Measurements from ENCODE around the gene SIPA1L3.

The SIPA1L3 gene

DNA sequence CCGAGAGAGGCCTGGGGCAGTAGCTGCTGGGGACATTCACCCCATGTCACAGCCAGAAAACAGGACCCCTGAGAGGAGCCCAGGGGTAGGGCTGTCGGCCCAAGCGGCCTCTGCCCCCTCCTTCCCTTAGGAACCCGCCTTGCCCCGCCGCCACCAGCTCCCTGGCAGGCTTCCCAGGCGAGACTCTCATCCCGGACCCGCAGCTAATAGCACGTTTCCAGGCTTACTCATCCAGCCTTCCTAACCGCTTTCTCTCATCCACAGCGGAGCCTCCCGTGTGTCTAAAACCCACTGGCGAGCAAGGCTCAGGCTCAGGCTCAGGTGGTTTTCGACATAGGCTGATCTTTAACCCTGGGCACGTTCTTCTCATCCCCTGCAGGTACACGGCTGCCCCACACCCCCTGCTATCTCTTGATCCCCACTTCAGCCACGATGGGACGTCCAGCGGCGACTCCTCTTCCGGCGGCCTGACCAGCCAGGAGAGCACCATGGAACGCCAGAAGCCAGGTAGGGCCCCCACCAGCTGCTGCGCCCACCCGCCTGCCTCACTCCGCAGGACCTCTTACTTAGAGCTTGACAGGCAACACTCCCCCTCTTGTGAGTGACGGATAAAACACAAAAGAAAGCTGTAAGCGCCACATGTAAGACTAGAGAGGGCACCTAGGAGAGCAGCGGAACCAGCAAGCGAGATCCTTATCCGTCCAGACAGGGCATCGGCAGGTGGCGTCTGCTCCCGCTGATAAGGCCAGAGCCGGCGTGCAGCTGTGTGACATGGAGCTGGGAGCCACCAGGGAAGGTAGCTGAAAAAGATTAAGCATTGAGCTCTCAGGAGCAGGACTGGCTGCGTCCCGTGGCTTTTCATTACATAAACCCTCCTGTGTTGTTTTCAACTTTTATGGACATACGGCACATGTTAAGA is 245.7 kb downstream of the SIPA1L3 start:
- DNase-seq (ENCODE audit: low read depth): no peak

DNA sequence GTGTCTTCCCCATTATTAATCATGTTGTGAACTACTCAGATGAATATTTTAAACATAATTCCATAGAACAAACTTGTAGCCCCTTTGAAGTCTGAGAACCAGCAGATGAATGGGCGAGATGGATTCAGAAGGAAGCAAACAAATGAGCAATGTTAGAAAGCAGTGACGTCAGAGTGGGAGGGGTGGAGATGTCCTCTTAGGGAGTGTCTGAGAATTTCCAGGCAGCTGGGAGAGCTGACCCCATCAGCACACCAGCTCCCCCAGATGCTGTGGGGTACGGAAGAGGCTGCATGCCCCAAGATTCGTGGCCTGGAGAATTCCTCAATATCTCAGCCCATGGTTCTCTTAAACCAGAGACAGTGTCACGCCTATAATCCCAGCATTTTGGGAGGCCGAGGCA is 248.4 kb downstream of the SIPA1L3 start:
- DNase-seq (ENCODE audit: low read depth): no peak

DNA sequence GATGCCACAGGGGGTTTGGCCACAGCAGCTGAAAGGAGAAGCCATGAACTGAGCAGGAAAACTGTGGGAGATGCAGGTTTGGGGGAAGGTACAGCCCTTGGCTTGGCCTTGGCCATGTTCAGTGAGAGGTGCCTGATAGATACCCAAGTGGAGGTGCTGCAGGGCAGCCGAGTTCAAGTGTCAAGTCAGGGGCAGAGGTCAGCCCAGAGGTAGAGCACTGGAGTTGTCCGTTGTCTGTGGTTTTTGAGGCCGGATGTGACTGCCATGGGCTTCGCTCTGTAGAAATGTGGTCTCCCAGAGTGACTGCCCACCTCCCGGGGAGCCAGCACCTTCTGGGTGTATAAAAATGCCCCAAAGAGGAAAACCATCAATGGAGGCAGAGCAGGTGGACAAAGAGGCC is 251.7 kb downstream of the SIPA1L3 start:
- no peak for DNase-seq (ENCODE audit: low read depth)

DNA sequence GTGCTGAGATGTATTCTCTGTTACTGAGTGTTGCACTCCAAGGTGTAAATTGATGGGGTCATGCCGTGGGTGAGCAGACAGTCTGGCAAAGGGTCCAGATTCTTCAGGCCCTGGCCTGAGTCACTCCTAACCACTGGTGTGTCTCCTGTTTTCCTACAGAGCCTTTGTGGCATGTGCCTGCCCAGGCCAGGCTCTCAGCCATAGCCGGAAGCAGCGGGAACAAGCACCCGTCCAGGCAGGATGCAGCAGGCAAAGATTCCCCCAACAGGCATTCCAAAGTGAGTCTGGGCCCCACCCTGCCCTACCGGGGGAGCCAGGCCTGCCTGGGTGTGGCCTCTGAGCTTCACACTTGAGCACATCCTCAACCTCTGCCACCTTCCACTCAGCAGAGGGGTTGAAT is 255.1 kb downstream of the SIPA1L3 start:
- DNase-seq (ENCODE audit: low read depth): no peak

DNA sequence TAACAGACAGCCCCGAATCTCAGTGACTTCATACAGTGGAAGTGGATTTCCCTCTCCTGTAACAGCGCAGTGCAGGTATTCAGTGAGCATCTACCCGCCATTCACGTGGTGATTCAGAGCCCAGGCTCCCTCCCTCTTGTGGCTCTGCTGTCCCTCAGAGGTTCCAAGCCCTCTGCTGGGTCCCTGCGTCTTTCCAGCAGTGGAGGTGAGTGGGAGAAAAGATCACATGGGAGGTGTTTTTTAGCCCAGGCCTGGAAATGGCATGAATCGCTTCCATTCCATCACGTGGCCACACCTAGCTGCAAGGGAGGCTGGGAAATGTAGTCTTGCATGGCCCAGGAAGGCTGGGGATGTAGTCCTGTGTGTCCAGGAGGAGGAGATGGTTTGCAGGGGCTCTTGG is 255.6 kb downstream of the SIPA1L3 start:
- DNase-seq (ENCODE audit: low read depth): no peak

DNA sequence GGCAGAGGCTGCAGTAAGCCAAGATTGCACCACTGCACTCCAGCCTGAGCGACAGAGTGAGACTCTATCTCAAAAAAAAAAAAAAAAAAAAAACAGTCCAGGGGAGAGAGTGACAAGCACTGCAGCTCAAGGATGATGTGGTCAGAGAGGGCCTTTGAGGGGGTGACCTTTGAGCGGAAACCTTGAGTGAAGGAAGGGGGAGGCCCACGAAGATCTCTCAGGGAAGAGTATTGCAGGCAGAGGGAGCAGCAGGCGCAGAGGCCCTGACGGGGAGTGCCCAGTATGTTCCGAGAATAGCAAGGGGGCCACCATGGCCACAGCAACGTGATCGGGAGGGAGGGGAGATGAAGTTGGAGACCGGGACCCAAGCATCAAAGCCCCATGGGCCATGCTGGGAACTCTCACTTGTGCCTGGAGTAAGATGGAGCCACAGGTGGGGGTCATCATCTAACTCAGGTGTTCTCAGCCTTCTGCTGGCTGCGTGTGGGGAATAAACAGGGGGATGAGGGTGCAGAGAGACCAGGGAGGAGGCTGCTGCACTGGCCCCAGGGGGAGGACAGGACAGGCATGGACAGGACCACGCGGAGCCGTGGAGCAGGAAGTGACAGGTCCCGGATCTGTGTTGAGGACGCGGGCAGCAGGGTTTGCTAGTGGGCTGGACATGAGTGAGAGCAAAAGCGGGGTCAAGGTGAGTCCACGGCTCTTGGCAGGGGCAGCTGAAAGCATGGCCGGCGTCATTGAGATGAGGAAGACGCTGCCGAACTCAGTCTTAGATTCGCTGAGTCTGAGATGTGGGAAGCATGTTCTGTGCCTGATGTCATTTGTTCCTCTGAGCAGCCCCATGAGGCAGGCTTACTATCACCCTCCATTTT is 256.6 kb downstream of the SIPA1L3 start:
- no peak for DNase-seq (ENCODE audit: low read depth)

DNA sequence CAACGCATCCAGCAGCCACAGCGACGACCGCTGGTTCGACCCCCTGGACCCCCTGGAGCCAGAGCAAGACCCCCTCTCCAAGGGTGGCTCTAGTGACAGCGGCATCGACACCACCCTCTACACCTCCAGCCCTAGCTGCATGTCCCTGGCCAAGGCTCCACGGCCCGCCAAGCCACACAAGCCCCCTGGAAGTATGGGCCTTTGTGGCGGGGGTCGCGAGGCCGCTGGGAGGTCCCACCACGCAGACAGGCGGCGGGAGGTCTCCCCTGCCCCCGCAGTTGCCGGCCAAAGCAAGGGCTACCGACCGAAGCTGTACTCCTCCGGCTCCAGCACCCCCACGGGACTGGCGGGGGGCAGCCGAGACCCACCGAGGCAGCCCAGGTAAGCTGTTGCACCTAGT is 257.5 kb downstream of the SIPA1L3 start:
- DNase-seq (ENCODE audit: low read depth): no peak

DNA sequence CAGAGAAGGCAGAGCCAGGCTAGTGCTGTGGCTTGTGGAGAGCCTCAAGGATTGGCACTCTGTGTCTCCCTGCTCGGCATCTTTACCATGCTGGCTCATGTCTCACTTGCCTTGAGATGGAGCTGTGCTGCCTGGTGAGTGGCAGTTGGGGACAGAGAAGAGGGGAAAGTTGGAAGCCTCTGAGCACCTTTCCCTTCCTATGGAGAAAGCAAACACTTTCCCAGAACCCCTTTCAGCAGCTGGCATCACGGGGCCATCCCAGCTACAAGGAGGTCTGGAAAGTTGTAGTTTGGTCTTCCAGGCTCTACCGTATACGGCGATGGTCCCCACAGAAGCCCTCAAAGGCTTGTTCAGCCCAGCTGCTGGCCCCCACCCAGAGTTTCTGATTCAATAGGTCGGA is 258.3 kb downstream of the SIPA1L3 start:
- no peak for DNase-seq (ENCODE audit: low read depth)

DNA sequence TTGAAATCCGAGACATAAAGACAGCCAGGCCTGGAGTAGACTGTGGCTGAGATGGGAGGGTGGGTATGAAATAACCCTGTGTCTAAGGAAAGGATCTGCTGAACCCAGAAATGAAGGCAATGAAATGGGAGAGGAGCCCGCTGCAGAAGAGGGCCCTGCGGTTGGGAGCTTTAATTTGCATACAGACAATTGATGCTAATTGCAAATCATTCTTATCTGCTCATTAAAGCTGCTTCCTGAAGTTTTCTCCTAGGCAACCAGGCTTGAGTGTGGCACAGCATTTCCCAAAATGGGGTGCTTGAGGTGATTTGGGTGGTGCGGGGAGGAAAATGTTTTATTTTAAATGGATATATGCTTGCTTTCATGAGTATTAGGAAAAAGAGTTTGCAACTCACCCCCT is 261.6 kb downstream of the SIPA1L3 start:
- no peak for DNase-seq (ENCODE audit: low read depth)

DNA sequence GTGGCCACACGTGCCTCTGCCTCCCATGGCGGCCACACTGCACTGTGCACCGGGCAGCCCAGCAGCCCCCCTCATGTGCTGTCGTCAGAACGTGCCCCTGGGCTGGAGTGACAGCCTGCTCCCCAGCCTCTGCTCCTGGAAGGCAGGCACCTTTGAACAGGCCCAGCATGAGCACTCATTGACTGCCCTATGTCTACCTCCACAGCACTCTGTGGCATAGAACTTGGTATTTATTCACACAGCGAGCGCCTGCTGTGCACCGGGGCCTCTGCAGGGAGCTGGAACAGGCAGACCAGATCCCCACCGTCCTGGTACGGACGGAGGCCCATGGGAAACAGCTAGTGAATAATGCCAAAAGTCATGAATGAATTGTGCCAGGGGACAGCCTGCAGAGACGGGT is 263.3 kb downstream of the SIPA1L3 start:
- DNase-seq (ENCODE audit: low read depth): no peak

DNA sequence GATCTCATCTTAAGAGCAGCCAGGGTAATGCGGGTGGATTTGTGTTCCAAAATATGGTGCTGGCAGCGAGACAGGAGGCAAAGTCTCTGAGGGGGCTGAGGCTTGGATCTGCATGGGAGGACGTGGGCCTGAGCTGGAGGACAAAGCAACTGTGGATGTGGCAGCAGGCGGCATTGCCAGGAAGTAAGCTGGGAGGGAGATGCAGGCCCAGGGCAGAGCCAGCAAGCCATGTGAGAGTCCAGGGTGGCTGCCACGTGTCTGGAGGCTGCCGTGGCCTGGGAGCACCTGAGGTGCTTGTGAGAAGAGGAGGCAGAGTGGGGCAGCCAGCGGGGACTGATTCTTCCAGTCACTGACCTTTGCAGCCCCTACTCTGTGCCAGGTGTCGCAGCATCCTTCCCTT is 265.0 kb downstream of the SIPA1L3 start:
- no peak for DNase-seq (ENCODE audit: low read depth)

DNA sequence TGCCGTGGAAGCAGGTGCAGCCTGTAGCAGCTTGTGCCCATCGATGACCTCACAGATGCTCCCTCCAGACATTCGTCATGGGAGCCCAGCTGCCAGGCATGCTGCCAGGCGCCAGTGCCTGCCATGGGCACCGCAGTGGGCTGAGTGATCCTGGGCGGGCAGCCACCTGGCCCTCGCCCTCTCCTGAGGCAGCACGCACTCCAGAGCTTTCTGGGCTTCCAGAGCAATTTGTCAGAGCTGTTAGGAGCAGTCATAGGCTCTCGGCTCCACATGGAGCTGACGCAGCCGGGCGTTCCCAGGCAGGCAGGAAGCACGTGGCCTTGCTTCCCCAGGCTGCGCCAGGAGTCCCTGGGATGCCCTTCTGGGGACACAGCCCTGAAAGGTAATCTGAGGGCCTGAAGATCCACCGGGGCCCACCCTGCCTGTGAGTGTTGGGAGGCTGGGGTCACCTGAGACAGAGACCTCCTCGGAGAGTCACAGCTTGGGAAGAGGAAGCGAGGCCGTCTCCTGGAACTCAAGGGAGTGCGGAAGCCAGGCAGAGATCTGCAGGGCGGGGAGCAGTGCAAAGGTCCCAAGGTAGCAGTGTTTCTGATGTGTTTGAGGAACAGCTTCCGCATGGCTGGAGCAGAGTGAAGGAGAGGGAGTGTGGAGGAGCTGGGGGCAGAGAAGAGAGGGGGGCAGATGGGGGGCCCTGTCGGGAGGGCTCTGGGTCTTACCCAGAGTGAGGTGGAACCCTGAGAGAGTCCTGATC is 266.5 kb downstream of the SIPA1L3 start:
- DNase-seq (ENCODE audit: low read depth): no peak

DNA sequence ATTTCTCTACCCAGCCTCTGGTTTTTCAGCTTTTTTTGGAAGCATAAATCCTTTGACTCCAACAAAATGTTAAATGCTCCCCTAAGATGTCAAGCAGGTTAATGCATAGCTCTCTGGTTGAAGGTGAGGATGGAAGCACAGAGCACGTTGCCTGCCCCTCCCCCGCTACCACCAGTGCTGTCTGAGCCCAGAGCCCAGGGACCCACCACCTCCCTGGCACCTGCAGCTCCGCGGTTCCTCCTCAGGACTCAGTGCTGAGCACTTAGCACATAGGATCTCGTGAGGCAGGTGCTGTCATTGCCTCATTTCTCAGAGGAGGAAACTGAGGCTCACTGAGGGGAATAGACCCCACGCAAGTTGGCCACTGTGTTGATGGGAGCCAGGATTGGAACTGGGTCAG is 268.4 kb downstream of the SIPA1L3 start:
- DNase-seq (ENCODE audit: low read depth): no peak

DNA sequence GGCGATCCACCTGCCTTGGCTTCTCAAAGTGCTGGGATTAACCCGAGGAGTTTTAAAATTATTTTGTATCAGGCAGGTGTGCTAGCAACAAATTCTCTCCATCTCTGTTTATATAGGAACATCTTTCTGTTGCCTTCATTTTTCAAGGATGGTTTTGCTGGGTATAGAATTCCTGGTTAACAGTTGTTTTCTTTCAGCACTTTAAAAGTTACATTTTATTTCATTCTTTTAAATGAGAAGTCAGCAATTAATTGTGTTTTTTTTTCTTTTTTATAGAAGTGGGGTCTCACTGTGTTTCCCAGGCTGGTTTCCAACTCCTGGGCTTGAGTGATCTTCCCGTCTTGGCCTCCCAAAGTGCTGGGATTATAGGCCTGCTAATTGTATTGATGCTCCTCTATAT is 273.1 kb downstream of the SIPA1L3 start:
- no peak for DNase-seq (ENCODE audit: low read depth)

DNA sequence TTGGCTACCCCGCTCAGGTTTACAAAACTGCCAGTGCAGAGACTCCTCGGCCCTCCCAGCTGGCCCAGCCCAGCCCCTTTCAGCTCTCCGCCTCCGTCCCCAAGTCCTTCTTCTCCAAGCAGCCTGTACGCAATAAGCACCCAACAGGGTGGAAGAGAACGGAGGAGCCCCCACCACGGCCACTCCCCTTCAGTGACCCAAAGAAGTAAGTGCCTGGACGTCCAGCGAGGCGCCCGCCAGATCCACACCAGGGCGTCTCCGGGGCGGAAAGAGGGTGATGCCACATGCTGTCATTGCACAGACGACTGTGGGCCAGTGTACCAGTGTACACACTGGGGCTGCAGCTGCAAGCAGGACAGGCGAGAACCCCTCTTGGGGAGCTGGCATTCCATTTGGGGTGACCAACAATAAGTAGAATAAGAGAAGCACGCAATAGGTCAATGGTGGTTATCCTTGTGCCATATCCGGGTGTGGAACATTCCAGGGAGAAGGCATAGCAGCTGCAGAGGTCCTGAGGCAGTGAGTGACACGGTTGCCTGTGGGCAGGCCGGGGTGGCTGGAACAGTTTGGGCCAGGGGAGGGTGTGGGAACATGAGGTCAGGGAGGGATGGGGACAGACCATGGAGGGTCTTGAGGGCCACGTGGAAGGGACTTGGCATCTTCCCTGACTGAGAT is 275.7 kb downstream of the SIPA1L3 start:
- DNase-seq (ENCODE audit: low read depth): no peak

DNA sequence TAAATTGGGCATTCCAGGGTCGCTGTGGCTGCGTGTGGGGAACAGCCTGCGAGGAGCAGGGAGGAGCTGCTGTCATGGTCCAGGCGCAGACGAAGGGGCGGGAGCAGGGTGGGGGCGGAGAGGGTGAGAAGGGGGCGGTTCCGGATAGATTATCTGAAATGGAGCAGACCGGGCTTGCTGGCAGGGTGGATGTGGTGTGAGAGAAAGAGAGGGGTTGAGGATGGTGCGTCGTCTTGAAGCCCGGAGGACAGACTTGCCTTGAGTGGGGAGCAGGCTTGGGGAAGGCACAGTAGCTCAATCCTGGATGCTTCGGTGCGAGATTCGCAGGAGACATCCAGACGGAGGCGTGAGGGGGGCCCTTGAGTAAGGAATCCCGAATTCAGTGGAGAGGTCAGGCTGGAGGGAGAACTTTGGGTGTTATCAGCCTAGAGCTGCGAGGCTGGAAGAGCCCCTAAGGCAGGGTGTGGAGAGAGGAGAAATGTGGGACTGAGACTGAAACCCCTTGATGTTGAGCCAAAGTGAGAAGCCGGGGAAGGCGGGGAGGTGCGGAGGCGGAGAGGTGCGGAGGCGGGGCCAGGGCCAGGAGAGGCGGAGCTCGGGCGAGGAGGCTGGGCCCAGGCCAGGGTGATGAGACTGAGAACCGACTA is 276.4 kb downstream of the SIPA1L3 start:
- no peak for DNase-seq (ENCODE audit: low read depth)

DNA sequence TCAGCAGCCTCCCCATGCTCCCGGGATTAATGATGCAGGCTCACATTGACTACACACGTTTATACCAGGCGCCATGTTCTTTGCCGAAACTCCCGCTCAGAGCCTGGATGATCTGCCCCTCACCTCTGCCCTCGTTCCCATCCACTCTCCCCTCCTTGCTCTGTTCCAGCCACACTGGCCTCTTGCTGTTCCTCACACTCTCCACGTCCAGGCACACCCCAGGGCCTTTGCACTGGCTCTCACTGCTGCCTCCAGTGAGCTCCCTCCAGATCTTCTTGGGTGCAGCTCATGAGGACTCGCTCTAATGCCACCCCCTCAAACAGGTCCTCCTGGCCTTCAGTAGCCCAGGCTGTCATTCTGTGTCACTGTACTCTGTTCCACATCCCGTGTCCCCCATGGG is 277.8 kb downstream of the SIPA1L3 start:
- DNase-seq (ENCODE audit: low read depth): no peak

DNA sequence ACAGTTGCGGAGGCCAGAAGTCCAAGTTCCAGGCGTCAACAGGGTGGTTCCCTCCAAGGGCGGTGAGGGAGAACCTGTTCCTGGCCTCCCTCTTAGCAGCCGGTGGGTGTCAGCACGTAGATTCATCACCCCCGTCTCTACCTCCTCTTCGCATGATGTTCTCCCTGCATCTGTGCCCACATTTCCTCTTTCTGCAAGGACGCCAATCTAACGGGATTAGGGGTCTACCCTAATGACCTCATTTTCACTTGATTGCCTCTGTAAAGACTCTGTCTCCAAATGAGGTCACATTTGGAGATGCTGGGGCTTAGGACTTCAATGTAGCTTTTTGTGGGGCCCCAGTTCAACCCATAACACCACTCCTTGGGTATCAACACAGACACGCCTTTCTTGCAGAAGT is 278.6 kb downstream of the SIPA1L3 start:
- no peak for DNase-seq (ENCODE audit: low read depth)

DNA sequence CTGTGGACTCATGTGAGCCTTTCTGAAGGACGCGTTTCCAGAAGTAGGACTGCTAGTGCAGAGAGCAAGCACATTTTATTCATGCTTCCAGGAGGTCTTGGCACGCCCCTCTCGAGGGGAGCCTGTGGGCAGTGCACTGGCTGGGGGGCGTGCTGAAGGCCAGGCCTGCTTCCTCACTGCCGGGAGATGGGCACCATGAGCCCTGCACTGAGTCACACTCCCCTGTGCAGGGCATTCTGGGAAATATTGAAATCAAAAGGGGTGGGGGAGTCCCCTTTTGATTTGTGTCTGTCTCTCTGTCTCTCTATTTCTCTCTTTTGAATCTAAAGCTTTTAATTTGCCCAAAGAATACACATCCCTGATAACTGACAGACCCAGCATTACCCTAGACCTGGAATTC is 283.1 kb downstream of the SIPA1L3 start:
- DNase-seq (ENCODE audit: low read depth): no peak

DNA sequence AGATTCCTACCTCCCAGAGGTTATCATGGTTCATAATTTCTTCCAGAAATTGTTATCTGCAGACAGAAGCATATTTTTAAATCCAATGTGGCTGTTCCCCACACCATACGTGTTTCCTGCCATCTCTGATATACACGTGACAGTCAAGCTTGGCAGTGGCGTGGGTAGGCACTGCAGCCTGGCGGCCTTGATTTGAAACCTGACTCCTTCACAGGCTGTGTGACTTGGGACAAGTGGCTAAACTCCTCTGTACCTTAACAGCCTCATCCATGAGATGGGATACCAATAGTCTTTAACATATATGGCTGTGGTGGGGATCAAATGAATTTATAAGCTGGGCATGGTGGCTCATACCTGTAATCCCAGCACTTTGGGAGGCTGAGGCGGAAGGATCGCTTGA is 283.8 kb downstream of the SIPA1L3 start:
- no peak for DNase-seq (ENCODE audit: low read depth)

DNA sequence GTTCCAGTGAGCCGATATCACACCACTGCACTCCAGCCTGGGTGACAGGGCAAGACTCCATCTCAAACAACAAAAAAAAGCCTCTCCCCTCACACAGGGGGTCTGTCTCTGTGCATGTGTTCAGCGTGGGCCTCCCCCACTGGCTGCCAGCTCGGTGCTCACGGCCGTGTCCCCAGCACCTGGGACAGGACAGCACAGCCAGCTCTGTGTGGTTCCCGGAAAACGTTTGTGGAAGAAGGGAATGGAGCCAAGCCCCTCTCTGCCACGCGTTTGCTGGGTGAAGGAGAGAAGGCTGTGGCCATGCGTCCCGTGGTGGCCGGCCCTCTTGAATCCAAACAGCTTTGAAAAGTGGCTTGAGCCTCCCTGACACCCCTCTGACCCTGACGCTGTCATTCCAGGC is 284.7 kb downstream of the SIPA1L3 start:
- DNase-seq (ENCODE audit: low read depth): no peak
